ENCODE data around the gene IFNA13.
"Not testable (repeated sequence)": the region's sequence is repeated elsewhere in the genome, so short reads cannot be mapped to it uniquely, and the experiment has no call there.

IFNA13 gene

DNA sequence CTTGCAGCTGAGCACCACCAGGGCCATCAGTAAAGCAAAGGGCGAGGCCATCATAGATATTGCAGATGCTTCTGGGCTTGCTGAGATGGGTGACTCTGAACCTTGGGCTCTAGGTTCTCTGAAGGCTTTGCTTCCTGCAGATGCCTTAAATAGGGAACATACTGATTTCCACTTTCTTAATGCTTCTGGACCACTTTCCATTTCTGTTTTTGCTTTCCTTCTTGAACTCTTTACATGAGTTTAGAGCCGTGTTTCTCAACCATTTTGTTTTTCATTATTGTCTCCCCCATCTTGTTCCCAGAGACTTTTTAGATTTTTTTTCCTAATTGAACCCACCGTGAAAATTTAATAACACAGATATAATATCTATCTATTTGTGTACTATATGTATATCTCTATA lies at the start of gene IFNA13:
Gene IFNA13 (minus strand): TSS at position 101 of the 400 bp plus-strand sequence. CDS start 47 bp downstream, at position 54.
- no peak for DNase-seq

DNA sequence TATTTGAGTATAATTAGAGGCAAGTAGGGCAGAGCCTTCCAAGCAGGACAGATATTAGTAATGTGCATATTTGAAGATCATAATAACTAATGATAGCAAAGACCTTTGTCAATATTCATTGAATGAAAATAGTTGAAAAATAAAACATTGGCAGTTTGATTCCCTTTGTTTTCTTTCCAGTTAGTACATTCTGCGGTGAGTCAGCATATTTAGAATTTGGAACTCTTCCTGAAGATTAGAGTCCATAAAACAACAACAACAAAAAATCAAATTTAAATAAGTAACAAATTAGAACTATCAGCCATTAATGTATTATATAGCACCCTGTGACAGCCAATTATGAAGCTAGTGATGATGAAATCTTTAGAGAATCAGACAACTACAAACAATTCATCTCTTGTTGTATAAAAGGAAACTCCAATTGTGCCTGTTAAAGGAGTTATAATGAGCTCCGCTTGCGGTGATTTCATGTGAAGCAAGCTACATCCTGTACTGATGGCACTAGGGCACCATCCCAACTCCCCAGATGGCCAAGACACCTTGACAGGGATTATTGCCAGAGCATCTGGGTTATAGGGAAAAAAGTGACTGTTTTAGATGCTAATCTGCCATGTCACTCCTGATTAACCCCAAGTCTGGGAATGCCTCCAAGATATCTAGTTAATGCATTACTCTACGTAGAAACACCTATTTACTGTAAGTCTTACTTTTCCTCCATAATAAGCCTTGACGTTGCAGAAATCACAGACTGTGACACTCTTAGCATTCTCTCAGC lies 47.8 kb upstream of the IFNA13 start:
- DNase-seq, result no peak

DNA sequence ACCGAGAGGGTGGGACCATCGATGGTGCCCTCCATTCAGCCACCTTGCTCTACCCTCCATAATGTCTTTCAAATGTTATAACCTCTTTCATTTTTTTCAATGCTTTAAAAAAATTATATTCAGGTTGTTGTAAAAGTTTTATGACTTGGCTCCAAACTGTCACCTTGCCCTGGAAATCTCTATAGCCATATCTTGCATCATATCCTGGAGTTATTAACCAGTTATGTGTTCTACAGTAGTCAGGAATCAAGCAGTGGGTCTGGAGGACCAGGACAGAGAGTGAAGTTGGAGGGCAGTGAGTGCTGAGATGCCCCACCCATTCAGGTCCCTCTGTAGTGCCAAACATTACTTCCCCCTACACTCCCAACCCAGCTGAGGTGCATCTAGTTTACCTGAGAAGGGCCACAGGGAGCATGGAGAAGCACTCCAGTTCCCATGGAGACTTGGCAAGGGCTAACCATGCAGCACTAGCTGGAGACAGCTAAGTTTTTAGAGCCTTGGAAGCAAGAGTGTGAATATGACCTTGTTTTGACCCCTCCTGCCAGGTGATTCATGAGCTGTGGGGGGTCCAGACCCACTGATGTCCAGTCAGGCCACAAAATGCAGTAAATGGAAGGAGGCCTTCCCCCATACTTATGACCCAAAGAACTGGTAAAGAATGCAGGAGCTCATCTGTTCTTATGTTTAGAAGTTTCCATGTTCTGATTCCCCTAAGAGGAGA lies 46.5 kb upstream of the IFNA13 start:
- DNase-seq, result no peak

DNA sequence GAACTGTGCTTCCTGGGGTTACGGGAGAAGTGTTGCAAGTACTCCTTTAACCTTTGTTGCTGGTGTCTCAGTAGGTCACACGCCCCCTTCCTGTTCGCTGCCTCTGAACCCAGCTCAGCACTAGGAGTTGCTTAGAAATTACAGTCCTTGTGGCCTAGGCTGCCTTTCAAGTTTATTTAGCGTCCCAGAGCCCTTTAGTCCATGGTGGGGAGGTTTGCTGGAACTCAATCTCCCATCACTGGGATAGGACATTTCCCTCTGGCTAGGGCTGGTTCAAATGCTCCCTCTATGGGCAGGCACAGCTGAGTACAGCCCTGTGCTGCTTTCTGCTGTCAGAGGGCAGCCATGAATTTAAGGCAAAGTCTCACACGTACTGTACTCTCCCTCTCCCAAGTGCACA lies 45.8 kb upstream of the IFNA13 start:
- DNase-seq, result peak; percentile 22

DNA sequence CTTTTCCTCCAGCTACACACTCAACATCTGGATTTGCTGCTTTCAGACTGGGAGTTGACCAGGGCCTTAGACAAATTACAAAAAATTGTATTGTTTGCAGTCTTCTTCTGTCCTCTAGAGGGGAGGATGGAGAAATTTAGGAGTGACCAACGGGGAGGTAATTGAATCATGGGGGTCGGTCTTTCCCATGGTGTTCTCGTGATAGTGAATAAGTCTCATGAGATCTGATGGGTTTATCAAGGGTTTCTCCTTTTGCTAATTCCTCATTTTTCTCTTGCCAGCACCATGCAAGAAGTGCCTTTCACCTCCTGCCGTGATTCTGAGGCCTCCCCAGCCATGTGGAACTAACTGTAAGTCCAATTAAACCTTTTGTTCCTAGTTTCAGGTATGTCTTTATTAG lies 45.3 kb upstream of the IFNA13 start:
- no peak for DNase-seq

DNA sequence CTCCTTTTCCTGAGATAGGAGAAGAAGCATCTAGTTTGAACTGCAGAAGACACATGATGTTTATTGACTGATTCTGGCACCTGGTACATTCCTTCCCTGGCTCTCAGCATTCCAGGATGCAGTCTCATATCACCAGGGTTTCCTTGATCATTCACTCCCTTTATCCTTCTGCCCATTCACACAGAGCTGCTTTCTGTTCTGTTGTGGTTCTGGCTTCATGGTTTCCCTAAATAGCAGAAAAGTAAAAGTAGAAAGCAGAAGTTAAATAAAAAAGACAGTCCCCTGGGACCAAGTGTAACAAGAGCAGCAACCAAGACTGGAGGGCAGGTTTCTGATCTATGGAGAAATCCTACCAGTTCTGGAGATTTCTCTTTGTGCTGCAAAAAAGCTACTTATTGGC lies 44.2 kb upstream of the IFNA13 start:
- DNase-seq, result no peak

DNA sequence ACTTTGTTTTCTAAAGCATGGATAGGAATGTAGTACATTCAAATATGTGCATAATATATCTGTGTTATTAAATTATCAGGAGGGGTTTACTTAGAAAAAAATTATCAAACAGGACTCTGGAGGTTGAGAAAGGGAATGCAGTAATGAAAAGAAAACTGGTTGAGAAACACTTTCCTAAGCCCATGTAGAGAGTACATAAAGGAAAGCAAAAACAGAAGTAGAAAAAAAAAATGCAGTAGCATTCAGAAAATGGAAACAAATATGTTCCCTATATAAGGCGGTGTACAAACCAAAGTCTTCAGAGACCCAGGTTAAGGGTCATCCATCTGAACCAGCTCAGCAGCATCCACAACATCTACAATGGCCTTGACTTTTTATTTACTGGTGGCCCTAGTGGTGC lies 41.0 kb upstream of the IFNA13 start, which contains the start of gene IFNA8:
Gene IFNA8 (plus strand): TSS at position 301 of the 400 bp plus-strand sequence. CDS start 60 bp downstream, at position 361.
- DNase-seq, result no peak

DNA sequence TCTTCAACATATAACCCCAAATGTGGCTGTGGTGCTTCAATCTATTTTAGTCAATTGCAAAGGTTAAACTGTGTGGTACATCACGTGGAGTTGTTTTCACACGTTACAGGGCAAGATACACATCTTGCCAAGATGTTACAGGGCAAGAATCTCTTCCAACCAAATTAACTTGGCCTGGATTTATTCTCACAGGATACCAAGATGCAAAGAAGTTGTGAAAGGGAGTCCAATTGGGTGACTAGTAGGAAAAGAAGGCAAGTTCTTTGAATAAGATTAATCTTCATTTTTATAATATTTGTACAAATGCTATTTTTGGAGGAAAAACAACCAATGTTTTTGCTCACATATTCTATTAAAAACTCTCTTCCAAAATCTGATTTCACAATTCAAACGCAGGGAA lies 36.3 kb upstream of the IFNA13 start:
- no peak for DNase-seq

DNA sequence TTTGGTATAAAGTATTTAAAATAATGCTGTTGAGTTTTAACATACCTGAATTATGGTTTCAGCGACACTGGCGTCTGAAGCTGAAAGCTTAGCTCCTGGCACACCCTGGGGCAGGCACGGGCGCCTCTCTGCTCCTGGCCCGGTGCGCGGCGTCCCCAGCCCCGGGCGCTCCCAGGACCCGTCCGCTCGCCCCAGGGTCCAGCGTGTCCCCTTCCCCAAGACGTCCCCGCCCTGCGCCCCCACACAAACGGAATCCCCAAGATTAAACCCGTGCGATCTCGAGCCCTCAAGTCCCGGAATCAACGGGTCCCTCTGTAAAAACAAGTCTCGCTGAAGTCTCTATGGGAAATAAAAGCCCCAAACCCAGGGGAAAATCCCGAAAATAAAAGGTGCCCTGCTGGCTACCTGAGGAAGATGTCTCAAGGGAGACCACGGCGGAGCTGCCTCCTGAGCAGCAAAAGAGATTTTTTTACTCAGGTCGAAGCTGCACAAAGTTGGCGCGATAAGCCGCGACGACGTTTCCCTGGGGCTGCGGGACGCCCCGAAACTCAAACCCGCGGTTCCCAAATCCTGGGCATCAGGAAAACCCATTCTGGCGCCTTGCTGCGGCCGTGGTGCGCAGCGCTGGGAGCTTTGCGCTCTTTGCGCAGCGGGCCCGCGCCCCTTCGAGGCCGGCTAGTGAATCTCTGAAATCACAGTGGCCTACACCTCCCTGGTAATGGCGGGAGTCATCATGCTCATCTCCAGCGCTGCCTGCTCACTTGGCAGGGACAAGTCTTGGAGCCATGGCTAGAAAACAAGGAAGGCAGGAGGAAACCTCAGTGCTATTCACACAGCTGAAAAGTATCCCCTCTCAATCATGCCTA lies 34.8 kb upstream of the IFNA13 start:
- DNase-seq, result peak; percentile 42

DNA sequence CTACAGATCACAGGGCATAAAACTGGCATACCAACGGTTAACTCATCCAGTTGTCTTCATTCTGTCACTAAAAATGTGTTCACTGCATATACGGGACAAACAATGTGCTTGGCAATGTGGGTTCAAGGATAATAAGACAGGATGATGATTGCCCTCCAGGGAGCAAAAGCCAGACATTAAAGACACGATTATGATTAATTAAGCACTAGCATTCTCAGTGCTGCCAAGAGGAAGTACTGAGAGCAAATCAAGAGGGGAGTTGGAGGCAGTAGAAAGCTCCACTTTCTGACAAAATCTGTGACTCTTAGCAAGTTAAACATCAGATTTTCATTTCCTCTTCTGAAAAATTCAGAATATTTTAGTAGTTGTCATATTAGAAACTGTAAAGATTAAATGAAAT lies 32.1 kb upstream of the IFNA13 start:
- no peak for DNase-seq

DNA sequence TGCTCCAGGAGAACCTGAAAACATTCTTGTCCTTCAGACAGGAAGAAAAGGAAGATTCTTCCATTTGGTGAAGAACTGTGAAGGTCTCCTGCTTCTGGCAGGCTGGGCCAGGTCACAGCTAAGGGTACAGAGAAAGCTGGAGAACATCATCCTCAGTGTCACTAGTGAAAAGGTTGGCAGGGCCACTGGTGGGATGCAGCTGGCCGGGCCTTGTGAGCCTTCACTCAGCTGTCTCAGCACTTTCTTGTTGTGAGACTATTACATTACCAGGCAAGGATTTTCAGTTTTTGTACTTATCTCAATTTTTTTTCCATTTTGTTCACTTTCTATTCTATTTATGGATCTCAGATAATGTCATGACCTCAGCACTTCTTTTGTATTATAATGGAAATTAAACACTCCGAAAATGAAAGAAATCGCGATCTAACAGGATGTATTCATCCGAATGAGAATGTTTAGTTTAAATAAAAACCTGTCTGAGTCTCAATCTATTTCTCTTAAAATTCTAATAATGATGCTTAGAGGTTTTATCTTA lies 31.2 kb upstream of the IFNA13 start:
- DNase-seq, result no peak

DNA sequence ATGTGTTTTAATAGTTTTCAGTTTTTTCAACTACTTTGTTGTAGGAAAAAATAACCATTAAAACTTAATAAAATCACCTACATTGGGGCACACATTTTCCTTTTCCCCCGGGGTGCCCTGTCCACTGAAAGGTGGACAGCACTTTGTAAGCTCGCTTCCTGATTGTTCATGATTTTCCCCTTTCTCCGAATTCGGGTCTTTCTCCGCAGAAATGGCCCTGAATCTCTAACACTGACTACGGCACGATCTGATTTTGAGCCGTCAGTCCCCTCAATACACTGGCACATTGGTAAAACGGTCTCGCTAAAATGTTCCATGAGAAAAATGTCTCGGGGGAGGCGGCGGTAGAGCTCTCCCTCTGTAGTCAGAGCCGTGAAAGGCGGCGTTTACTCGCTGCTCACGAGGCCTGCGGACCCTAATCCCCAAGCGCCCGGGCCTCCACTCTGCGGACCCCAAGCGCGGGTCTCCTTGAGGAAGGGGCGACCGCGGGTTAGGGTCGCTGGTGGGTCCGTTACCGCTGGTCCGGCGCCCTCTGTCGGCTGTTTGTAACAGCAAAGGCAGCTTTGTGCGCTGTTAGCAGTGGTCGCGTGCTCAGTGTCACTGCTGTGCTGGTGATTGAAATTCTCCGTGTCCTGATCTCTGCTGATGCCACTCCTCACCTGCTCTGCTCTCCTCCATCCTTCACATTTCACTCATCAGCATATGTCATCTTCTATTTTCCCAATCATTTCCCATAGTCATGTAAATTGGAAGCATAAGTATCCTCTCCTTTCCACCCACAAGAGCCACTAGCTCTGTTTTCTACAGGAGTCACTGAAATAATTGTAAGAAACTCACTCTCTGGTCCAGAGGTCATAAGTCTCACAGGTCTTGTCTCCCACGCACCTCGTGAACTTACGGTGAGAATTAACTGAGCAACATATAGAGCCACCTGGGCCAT lies 28.2 kb upstream of the IFNA13 start:
- DNase-seq, result peak; percentile 68

DNA sequence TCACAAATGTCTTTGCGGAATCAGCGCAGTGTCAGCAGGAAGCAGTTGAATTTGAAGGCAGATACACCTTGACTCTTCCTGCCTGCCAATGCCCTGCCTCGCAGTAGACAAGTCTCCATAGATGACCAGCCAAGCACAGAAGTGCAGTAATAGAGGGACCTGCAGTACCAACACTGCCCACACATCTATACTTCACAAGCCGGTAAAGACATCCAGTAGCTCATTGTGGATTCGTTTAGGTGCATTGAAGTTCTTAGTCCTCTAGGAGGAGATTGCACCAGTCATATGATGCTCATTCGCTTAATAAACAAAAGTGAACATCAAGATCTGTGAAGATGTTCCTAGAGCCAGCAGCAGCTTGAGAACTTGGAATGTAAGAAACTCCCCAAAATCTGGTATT lies 24.4 kb upstream of the IFNA13 start:
- DNase-seq, result peak; percentile 67

DNA sequence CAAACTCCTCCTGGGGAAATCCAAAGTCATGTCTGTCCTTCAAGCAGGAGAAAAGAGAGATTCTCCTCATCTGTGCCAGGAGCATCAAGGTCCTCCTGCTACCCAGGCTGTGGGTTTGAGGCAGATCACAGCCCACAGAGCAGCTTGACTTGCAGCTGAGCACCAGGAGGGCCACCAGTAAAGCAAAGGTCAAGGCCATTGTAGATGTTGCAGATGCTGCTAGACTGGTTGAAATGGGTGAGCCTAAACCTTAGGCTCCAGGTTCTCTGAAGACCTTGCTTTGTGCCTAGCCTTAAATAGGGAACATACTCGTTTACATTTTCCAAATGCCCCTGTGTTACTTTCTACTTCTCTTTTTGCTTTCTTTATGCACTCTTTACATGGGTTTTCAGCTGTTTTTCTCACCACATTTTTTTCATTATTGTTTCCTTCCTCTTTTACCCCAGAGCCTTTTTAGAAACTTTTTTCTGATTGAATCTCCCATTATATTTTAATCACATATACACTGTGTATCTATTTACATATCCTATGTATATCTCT lies 17.3 kb upstream of the IFNA13 start, which contains the start of gene IFNA2:
Gene IFNA2 (minus strand): TSS at position 268 of the 540 bp plus-strand sequence. CDS start 69 bp downstream, at position 199.
- no peak for DNase-seq

DNA sequence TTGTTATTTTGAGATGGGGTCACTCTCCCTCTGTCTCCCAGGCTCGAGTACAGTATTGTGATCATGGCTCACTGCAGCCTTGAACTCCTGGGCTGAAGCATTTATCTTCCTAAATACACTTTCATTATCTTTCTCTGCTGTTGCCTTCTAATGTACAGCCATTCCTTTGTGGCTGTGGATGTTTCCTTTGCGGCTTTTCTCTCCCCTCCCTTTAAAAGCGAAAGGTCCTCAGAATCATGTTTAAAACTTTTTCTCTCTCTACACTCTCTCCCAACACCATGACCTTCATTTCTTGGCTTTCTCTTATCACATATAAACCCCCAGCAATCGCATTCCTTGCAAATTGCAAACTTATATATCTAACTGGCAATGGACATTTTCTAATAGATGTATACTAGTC lies 15.8 kb upstream of the IFNA13 start:
- DNase-seq, result no peak

DNA sequence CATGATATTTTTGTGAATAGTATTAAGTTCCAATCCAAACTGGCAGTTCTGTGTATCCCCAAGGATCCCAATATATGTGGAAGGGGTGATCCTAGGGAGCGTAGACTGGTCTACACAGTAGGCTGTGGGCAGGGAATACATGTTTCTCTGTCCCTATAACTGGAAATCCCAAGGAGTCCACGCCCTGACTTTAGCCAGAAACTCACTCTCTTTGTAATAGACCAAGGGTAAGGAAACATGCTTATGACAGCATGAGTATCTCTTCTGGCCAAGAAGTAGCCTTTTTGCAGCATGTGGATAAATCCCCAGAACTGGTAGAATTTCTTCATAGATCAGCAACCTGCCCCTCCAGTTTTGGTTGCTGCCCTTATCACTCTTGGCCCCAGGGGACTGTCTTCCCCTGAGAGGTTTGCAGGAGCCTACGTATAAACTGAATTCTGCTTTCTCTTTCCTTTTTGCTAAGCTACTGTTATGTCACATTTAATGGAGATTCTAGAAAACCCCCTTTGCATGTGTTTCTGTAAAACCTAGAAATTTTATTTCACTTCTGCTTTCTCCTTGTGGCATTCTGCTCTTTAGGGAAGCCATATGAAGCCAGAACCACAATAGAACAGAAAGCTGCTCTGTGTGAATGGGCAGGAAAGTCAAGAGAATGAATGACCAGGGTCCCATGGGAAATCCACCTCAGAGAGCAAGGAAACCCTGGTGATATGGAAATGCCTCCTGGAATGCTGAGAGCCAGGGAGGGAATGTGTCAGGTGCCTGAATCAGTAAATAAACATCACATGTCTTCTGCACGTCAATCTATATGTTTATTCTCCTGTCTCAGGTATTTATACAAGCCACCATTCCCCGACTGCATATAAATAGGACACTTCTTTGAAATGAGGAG lies 13.8 kb upstream of the IFNA13 start:
- peak; percentile 89 for DNase-seq

DNA sequence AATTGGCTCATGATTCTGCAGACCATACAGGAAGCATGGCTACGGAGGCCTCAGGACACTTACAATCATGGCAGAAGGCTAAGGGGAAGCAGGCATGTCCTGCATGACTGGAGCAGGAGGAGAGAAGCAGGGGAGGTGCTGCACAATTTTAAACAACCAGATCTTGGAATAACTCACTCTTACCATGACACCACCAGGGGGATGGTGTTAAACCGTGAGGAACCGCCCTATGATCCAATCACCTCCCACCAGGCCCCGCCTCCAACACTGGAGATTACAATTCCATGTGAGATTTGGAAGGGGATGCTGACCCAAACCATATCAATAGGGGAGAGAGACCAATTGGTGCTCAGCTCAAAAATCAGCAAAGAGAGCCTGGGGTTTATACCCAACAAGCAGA lies 3.6 kb upstream of the IFNA13 start:
- not testable (repeated sequence) for DNase-seq

DNA sequence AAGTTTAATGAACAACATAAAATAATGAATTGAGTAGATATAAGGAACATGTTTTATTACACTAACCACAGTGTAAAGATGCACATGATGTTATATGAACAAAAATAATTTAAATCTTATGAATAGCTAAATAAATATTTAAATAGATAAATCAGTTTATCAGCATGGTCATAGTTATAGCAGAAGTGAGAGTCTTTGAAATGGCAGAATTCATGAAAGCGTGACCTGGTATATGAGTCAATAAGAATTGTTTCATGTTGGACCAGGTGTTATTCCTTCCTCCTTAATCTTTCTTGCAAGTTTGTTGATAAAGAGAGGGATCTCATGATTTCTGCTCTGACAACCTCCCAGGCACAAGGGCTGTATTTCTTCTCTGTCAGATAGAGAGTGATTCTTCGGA lies 688 bp downstream of the IFNA13 start:
- DNase-seq, result not testable (repeated sequence)

DNA sequence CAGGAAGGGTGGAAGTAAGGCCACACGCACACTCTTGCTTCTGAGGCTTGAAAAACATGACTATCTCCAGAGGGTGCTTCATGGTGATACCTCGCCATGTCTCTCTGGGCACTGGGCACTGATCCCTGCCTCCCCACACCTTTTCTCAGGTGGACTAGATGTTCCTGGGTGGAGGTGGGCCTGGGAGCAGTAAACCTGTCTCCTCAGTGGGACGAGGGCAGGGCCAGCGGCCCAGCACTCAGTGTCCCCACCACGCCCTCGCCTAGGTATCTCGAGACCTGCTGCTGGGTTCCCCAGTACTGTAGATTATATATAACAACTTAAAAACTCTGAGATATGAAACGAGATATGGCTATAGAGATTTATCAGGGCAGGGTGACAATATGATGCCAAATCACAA lies 5.6 kb downstream of the IFNA13 start:
- no peak for DNase-seq
